ENCODE results near the gene RDH16.

The RDH16 gene

DNA sequence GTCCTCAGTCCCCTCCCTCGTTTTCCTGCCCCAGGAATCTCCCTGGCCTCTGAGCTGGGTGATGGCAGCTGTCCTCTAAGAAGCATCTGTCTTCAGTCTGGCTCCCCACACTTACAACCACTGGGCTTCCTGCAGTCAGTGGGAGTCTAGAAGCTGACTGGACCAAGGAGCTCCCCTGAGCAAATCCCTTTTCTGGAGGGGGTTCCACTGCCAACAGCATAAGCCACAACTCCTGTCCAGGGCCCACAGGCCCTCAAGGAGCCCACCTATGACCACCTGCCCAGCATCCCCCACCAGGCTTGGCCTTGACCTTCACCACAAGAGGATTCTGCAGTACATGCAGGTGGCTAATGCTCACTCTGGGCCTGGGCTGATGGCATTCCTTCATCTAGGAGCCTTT lies 4.1 kb downstream of the RDH16 start:
- TF ChIP-seq ISL1 (CRISPR knock-in tag; IDR thresholded peaks at IDR 0.05) (no peak), RARB (CRISPR knock-in tag; IDR thresholded peaks at IDR 0.05) (no peak), SNAI2 (CRISPR knock-in tag; IDR thresholded peaks at IDR 0.05) (no peak), ZC3H10 (CRISPR knock-in tag; IDR thresholded peaks at IDR 0.05) (no peak), OSR1 (CRISPR knock-in tag; IDR thresholded peaks at IDR 0.05) (no peak), CSDC2 (CRISPR knock-in tag; IDR thresholded peaks at IDR 0.05) (no peak)
- ATAC-seq, result no peak

DNA sequence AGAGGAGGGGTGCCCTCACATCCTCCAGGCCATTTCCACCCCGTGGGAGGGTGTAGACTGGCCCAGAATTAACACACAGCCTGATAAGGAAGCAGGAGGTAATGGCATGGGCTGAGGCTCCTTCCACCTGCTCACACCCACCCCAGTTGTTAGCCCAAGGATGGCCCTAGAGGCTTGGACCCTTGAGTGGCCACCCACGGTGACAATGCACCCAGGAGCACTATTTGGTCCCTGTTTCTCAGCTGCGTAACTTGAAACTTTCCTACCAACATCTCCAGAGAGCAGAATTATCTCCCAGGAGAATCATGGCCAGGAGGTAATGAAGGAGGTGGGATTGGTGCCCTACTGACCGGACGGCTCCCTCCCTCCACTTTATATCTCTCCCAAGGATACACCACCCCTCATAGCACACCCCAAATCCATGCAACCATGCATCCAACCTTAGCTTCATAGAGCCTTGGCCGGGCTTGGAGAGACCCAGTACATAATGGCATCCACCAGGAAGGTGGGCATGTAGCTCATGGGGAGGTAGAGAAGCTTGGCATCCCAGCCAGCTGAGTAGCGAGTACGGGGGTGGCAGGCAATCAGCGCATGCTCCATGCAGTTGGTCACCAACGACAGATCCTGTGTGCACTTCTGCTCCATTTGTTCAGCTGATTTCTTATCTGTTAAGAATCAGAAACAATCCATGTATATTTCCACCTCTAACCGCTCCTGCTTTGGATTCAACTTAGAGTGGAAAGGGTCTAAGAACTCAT lies 5.6 kb downstream of the RDH16 start:
- ATAC-seq, result no peak
- no peak for TF ChIP-seq ZFP30 (CRISPR knock-in tag; IDR thresholded peaks at IDR 0.05)
- TF ChIP-seq RARB (CRISPR knock-in tag; IDR thresholded peaks at IDR 0.05), result no peak
- TF ChIP-seq SNAI2 (CRISPR knock-in tag; IDR thresholded peaks at IDR 0.05), result no peak
- TF ChIP-seq ARNTL (CRISPR knock-in tag; IDR thresholded peaks at IDR 0.05; ENCODE audit: borderline replicate concordance, low read depth), result no peak
- TF ChIP-seq BACH2 (CRISPR knock-in tag; IDR thresholded peaks at IDR 0.05; ENCODE audit: borderline replicate concordance), result no peak
- TF ChIP-seq ESRRG (CRISPR knock-in tag; IDR thresholded peaks at IDR 0.05), result no peak
- TF ChIP-seq ZC3H10 (CRISPR knock-in tag; IDR thresholded peaks at IDR 0.05), result no peak
- TF ChIP-seq, protein P1, sequence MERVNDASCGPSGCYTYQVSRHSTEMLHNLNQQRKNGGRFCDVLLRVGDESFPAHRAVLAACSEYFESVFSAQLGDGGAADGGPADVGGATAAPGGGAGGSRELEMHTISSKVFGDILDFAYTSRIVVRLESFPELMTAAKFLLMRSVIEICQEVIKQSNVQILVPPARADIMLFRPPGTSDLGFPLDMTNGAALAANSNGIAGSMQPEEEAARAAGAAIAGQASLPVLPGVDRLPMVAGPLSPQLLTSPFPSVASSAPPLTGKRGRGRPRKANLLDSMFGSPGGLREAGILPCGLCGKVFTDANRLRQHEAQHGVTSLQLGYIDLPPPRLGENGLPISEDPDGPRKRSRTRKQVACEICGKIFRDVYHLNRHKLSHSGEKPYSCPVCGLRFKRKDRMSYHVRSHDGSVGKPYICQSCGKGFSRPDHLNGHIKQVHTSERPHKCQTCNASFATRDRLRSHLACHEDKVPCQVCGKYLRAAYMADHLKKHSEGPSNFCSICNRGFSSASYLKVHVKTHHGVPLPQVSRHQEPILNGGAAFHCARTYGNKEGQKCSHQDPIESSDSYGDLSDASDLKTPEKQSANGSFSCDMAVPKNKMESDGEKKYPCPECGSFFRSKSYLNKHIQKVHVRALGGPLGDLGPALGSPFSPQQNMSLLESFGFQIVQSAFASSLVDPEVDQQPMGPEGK (CRISPR knock-in tag; IDR thresholded peaks at IDR 0.05; ENCODE audit: borderline replicate concordance), result no peak
- TF ChIP-seq, protein P2, sequence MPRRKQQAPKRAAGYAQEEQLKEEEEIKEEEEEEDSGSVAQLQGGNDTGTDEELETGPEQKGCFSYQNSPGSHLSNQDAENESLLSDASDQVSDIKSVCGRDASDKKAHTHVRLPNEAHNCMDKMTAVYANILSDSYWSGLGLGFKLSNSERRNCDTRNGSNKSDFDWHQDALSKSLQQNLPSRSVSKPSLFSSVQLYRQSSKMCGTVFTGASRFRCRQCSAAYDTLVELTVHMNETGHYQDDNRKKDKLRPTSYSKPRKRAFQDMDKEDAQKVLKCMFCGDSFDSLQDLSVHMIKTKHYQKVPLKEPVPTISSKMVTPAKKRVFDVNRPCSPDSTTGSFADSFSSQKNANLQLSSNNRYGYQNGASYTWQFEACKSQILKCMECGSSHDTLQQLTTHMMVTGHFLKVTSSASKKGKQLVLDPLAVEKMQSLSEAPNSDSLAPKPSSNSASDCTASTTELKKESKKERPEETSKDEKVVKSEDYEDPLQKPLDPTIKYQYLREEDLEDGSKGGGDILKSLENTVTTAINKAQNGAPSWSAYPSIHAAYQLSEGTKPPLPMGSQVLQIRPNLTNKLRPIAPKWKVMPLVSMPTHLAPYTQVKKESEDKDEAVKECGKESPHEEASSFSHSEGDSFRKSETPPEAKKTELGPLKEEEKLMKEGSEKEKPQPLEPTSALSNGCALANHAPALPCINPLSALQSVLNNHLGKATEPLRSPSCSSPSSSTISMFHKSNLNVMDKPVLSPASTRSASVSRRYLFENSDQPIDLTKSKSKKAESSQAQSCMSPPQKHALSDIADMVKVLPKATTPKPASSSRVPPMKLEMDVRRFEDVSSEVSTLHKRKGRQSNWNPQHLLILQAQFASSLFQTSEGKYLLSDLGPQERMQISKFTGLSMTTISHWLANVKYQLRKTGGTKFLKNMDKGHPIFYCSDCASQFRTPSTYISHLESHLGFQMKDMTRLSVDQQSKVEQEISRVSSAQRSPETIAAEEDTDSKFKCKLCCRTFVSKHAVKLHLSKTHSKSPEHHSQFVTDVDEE (CRISPR knock-in tag; IDR thresholded peaks at IDR 0.05), result no peak
- TF ChIP-seq TOX (CRISPR knock-in tag; IDR thresholded peaks at IDR 0.05; ENCODE audit: borderline replicate concordance), result no peak
- TF ChIP-seq TCF4 (CRISPR knock-in tag; IDR thresholded peaks at IDR 0.05; ENCODE audit: borderline replicate concordance), result no peak
- no peak for TF ChIP-seq CSDC2 (CRISPR knock-in tag; IDR thresholded peaks at IDR 0.05)
- no peak for TF ChIP-seq ZNF8 (CRISPR knock-in tag; IDR thresholded peaks at IDR 0.05)
- TF ChIP-seq, protein P3, sequence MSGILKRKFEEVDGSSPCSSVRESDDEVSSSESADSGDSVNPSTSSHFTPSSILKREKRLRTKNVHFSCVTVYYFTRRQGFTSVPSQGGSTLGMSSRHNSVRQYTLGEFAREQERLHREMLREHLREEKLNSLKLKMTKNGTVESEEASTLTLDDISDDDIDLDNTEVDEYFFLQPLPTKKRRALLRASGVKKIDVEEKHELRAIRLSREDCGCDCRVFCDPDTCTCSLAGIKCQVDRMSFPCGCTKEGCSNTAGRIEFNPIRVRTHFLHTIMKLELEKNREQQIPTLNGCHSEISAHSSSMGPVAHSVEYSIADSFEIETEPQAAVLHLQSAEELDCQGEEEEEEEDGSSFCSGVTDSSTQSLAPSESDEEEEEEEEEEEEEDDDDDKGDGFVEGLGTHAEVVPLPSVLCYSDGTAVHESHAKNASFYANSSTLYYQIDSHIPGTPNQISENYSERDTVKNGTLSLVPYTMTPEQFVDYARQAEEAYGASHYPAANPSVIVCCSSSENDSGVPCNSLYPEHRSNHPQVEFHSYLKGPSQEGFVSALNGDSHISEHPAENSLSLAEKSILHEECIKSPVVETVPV (CRISPR knock-in tag; IDR thresholded peaks at IDR 0.05), result no peak
- TF ChIP-seq PPARA (CRISPR knock-in tag; IDR thresholded peaks at IDR 0.05; ENCODE audit: borderline replicate concordance), result no peak
- no peak for TF ChIP-seq OSR1 (CRISPR knock-in tag; IDR thresholded peaks at IDR 0.05)
- TF ChIP-seq GLIS3 (CRISPR knock-in tag; IDR thresholded peaks at IDR 0.05), result no peak

DNA sequence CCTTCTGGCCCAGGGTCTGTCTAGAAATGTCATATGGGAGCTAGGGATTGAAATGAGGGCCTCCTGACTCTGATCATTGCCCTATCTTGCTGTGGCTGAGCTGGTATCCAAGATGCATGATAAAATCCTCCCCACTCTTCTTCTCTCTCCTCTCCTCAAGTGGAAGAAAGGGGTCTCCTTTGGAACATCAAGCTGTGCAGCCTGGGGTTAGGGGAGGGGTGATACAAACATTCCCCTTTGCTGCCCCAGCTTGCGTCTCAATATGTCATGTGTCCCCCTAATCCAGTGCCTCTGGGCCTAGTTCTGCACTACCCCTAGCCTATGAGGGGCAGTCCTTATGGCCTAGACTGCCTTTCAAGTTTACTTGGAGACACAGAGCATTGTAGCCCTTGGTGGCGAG lies 8.5 kb downstream of the RDH16 start:
- no peak for ATAC-seq
- TF ChIP-seq BACH2 (CRISPR knock-in tag; IDR thresholded peaks at IDR 0.05; ENCODE audit: borderline replicate concordance) (no peak), ZFP30 (CRISPR knock-in tag; IDR thresholded peaks at IDR 0.05) (no peak), CSDC2 (CRISPR knock-in tag; IDR thresholded peaks at IDR 0.05) (no peak), ESRRG (CRISPR knock-in tag; IDR thresholded peaks at IDR 0.05) (no peak), GLIS3 (CRISPR knock-in tag; IDR thresholded peaks at IDR 0.05) (no peak), ISL1 (CRISPR knock-in tag; IDR thresholded peaks at IDR 0.05) (no peak), ZNF70 (CRISPR knock-in tag; IDR thresholded peaks at IDR 0.05) (no peak), ARNTL (CRISPR knock-in tag; IDR thresholded peaks at IDR 0.05; ENCODE audit: borderline replicate concordance, low read depth) (no peak), RARB (CRISPR knock-in tag; IDR thresholded peaks at IDR 0.05) (no peak)
- TF ChIP-seq, protein P3 (CRISPR knock-in tag; IDR thresholded peaks at IDR 0.05), result no peak
- TF ChIP-seq, protein P2 (CRISPR knock-in tag; IDR thresholded peaks at IDR 0.05), result no peak
- TF ChIP-seq, protein P1 (CRISPR knock-in tag; IDR thresholded peaks at IDR 0.05; ENCODE audit: borderline replicate concordance), result no peak
- TF ChIP-seq, protein P4, sequence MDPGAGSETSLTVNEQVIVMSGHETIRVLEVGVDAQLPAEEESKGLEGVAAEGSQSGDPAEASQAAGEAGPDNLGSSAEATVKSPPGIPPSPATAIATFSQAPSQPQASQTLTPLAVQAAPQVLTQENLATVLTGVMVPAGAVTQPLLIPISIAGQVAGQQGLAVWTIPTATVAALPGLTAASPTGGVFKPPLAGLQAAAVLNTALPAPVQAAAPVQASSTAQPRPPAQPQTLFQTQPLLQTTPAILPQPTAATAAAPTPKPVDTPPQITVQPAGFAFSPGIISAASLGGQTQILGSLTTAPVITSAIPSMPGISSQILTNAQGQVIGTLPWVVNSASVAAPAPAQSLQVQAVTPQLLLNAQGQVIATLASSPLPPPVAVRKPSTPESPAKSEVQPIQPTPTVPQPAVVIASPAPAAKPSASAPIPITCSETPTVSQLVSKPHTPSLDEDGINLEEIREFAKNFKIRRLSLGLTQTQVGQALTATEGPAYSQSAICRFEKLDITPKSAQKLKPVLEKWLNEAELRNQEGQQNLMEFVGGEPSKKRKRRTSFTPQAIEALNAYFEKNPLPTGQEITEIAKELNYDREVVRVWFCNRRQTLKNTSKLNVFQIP (CRISPR knock-in tag; IDR thresholded peaks at IDR 0.05; ENCODE audit: borderline replicate concordance, low read depth), result no peak
